GM23338 (cell line): ENCODE measurements around the gene TUBA1C. TPM values are rescaled to one million over a fixed set of nuclear protein-coding genes. Genes with fewer than 3 reads are reported as not detected.

ENCODE experiments used
- ATAC-seq: fragments of 200-7000 bp; cut with Tn5 transposase; 3 replicates; pipeline ENCODE4 v1.9.1; 2020
- DNase-seq: peaks from one replicate; pipeline ENCODE4 v3.0.0-alpha.2; 2015; ENCODE audit warnings: low spot score
- H2AFZ ChIP-seq: fragments of 200-600 bp; sonication (generic); 2 replicates; pipeline ENCODE4 v1.8.0; 2016; ENCODE audit warnings: antibody characterized with exemption, mild to moderate bottlenecking, moderate library complexity
- H3F3A ChIP-seq: fragments of 200-600 bp; sonication (generic); replicated peaks from 2 replicates; pipeline ENCODE4 v1.8.0; 2017; ENCODE audit warnings: antibody characterized with exemption, mixed run types, low read depth
- H3K27ac ChIP-seq: fragments of 200-600 bp; sonication (generic); 2 replicates; pipeline ENCODE4 v1.6.1; 2016; ENCODE audit warnings: low read depth
- H3K27me3 ChIP-seq: fragments of 200-600 bp; sonication (generic); 2 replicates; pipeline ENCODE4 v1.8.0; 2016; ENCODE audit warnings: mild to moderate bottlenecking, mixed run types, moderate library complexity; ENCODE audit not compliant: insufficient read depth
- H3K36me3 ChIP-seq: fragments of 200-600 bp; sonication (generic); 2 replicates; pipeline ENCODE4 v1.8.0; 2016; ENCODE audit warnings: mild to moderate bottlenecking; ENCODE audit not compliant: insufficient read depth
- H3K4me1 ChIP-seq: fragments of 200-600 bp; sonication (generic); 2 replicates; pipeline ENCODE4 v1.8.0; 2016; ENCODE audit warnings: mild to moderate bottlenecking, moderate library complexity; ENCODE audit not compliant: insufficient read depth
- H3K4me2 ChIP-seq: fragments of 200-600 bp; sonication (generic); 2 replicates; pipeline ENCODE4 v1.7.1; 2017; ENCODE audit warnings: mixed run types
- H3K4me3 ChIP-seq: fragments of 200-600 bp; sonication (generic); 2 replicates; pipeline ENCODE4 v1.6.1; 2016; ENCODE audit warnings: mixed run types
- H3K79me2 ChIP-seq: fragments of 200-600 bp; sonication (generic); replicated peaks from 2 replicates; pipeline ENCODE4 v1.8.0; 2017; ENCODE audit warnings: mild to moderate bottlenecking; ENCODE audit not compliant: insufficient read depth
- H3K9me2 ChIP-seq: fragments of 200-600 bp; sonication (generic); 2 replicates; pipeline ENCODE4 v1.8.0; 2017; ENCODE audit not compliant: insufficient read depth
- H4K20me1 ChIP-seq: fragments of 200-600 bp; sonication (generic); replicated peaks from 2 replicates; pipeline ENCODE4 v1.8.0; 2017; ENCODE audit warnings: mild to moderate bottlenecking; ENCODE audit not compliant: insufficient read depth
- H3K27ac Mint-ChIP-seq: 2 replicates; pipeline ENCODE4 v1.8.0; 2020; ENCODE audit warnings: inconsistent platforms, mild to moderate bottlenecking, moderate library complexity, mixed read lengths
- H3K27me3 Mint-ChIP-seq: 3 replicates; pipeline ENCODE4 v1.8.0; 2022; ENCODE audit warnings: low read depth, mild to moderate bottlenecking, moderate library complexity, mixed read lengths, inconsistent platforms; ENCODE audit not compliant: insufficient read depth, poor library complexity
- H3K36me3 Mint-ChIP-seq: 3 replicates; pipeline ENCODE4 v1.8.0; 2021; ENCODE audit warnings: low read depth, mild to moderate bottlenecking, inconsistent platforms, moderate library complexity, mixed read lengths
- H3K4me1 Mint-ChIP-seq: 3 replicates; pipeline ENCODE4 v1.8.0; 2020; ENCODE audit warnings: mild to moderate bottlenecking, inconsistent platforms, mixed read lengths
- H3K4me3 Mint-ChIP-seq: 3 replicates; pipeline ENCODE4 v1.8.0; 2021; ENCODE audit warnings: moderate library complexity, mild to moderate bottlenecking, inconsistent platforms, mixed read lengths
- H3K9me3 Mint-ChIP-seq: 3 replicates; pipeline ENCODE4 v1.8.0; 2020; ENCODE audit warnings: moderate library complexity, mild to moderate bottlenecking, inconsistent platforms, mixed read lengths
- CREB1 ChIP-seq: fragments of 250-450 bp; sonication (Bioruptor Pico); IDR thresholded peaks from 2 replicates; pipeline ENCODE4 v1.5.0; 2020; ENCODE audit warnings: low read depth, mild to moderate bottlenecking, moderate library complexity
- EZH2 ChIP-seq: fragments of 200-600 bp; sonication (generic); IDR thresholded peaks from one replicate; pipeline ENCODE4 v1.8.0; 2017; ENCODE audit warnings: antibody characterized with exemption, mild to moderate bottlenecking, low read depth; ENCODE audit not compliant: unreplicated experiment
- EZH2phosphoT487 ChIP-seq: fragments of 200-600 bp; sonication (generic); IDR thresholded peaks from one replicate; pipeline ENCODE4 v1.8.1; 2018; ENCODE audit warnings: antibody characterized with exemption; ENCODE audit not compliant: unreplicated experiment
- JUNB ChIP-seq: IDR thresholded peaks from one replicate; pipeline ENCODE4 v1.6.1; 2016; ENCODE audit warnings: antibody characterized with exemption; ENCODE audit not compliant: unreplicated experiment
- NANOG ChIP-seq: IDR thresholded peaks from 2 replicates; pipeline ENCODE4 v1.6.1; 2016; ENCODE audit warnings: antibody characterized with exemption, borderline replicate concordance
- POLR2AphosphoS5 ChIP-seq: IDR thresholded peaks from 2 replicates; pipeline ENCODE4 v1.6.1; 2016; ENCODE audit warnings: antibody characterized with exemption, low read depth
- REST ChIP-seq: IDR thresholded peaks from one replicate; pipeline ENCODE4 v1.6.1; 2018; ENCODE audit warnings: antibody characterized with exemption; ENCODE audit not compliant: unreplicated experiment
- STAT1 ChIP-seq: IDR thresholded peaks from one replicate; pipeline ENCODE4 v1.6.1; 2016; ENCODE audit warnings: antibody characterized with exemption; ENCODE audit not compliant: unreplicated experiment
- ZNF114 ChIP-seq: fragments of 250-450 bp; sonication (Bioruptor Pico); IDR thresholded peaks from 2 replicates; pipeline ENCODE4 v1.5.0; 2020; ENCODE audit warnings: mild to moderate bottlenecking, moderate library complexity
- ZNF331 ChIP-seq: fragments of 250-450 bp; sonication (Bioruptor Pico); IDR thresholded peaks from 2 replicates; pipeline ENCODE4 v1.5.0; 2020; ENCODE audit warnings: low read depth, mild to moderate bottlenecking, moderate library complexity
- ZNF462 ChIP-seq: fragments of 250-450 bp; sonication (Bioruptor Pico); IDR thresholded peaks from 2 replicates; pipeline ENCODE4 v1.5.0; 2020; ENCODE audit warnings: mild to moderate bottlenecking, moderate library complexity
- polyA plus RNA-seq: library from polyadenylated mRNA; unstranded; fragments of >200 nt; fragmentation: Nextera tagmentation; extraction: Ambion mirVana; gene quantifications from 2 replicates; pipeline ENCODE4 v1.2.1, GENCODE V29; 2016
- total RNA-seq: library from RNA; depleted of rRNA; stranded (reverse); fragments of >200 nt; shearing (Covaris generic); gene quantifications from 2 replicates; pipeline ENCODE4 v1.2.3, GENCODE V29; 2014
- TF ChIP-seq, protein P1 (sequence below), 2 experiments: fragments of 200-600 bp in 1 of 2; sonication (generic) in 1 of 2; conservative IDR thresholded peaks; 2 replicates each; pipeline versions ENCODE4 v1.5.1 to v1.6.1; 2016 to 2017; ENCODE audit warnings: antibody characterized with exemption in 2 of 2, low read depth in 2 of 2, mild to moderate bottlenecking in 2 of 2, moderate library complexity in 1 of 2

The TUBA1C gene
- total and polyA plus RNA-seq, 2 experiments from 2014 or later, result 191 to 728 TPM

DNA sequence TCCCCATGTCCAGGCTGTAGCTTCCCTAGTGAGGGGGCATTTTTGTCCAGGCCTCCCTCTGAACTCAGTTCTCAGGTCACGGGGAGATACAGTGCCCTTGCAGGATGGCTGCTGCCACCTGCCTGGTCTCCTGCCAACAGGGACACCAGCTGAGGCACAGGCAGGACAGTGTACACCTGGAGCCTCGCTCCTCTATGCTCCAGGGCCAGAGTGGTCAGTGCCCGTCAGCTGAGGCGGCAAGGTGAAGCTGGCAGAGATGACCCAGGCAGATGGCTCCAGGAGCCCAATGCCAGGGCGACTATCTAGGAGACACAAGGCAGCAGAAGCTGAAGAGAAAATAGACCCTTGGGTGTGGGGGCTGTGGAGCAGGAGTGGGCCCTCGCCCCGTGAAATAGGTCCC is 12.6 kb downstream of the TUBA1C start:
- Mint-ChIP-seq H3K9me3 (no peaks in the 10 kb centered on the region; the same call in 2 of the 3 replicates), H3K4me3 (no peak overlapping the region), H3K27ac (no peak overlapping the region), H3K4me1 (peaks cover 16% of the 10 kb centered on the region), H3K27me3 (peaks cover 11% of the 10 kb centered on the region), H3K36me3 (peaks cover 15% of the 10 kb centered on the region)
- Histone ChIP-seq H3K9me2 (no peaks in the 10 kb centered on the region), H3K4me2 (no peak overlapping the region), H3K27me3 (no peaks in the 10 kb centered on the region), H4K20me1 (no peaks in the 10 kb centered on the region; the same call in 1 of the 2 replicates), H3K79me2 (no peaks in the 10 kb centered on the region), H3K27ac (no peak overlapping the region), H3K4me3 (no peak overlapping the region), H3F3A (peaks cover 16% of the 10 kb centered on the region; the same call in 1 of the 2 replicates), H3K4me1 (peaks cover 4% of the 10 kb centered on the region; the same call in 1 of the 2 replicates), H3K36me3 (peaks cover 10% of the 10 kb centered on the region; the same call in 1 of the 2 replicates), H2AFZ (no peak overlapping the region)
- no peak for DNase-seq
- ATAC-seq, result no peak
- TF ChIP-seq CREB1 (CRISPR knock-in tag), result no peak
- no peak for TF ChIP-seq NANOG
- TF ChIP-seq JUNB, result no peak
- no peak for TF ChIP-seq ZNF331 (CRISPR knock-in tag)
- no peak for TF ChIP-seq EZH2phosphoT487
- no peak for TF ChIP-seq ZNF114
- TF ChIP-seq, protein P1, sequence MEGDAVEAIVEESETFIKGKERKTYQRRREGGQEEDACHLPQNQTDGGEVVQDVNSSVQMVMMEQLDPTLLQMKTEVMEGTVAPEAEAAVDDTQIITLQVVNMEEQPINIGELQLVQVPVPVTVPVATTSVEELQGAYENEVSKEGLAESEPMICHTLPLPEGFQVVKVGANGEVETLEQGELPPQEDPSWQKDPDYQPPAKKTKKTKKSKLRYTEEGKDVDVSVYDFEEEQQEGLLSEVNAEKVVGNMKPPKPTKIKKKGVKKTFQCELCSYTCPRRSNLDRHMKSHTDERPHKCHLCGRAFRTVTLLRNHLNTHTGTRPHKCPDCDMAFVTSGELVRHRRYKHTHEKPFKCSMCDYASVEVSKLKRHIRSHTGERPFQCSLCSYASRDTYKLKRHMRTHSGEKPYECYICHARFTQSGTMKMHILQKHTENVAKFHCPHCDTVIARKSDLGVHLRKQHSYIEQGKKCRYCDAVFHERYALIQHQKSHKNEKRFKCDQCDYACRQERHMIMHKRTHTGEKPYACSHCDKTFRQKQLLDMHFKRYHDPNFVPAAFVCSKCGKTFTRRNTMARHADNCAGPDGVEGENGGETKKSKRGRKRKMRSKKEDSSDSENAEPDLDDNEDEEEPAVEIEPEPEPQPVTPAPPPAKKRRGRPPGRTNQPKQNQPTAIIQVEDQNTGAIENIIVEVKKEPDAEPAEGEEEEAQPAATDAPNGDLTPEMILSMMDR (conservative IDR thresholded peaks at IDR 0.05; ENCODE audit: low read depth in 2 of 2), result no peak
- no peak for TF ChIP-seq POLR2AphosphoS5
- no peak for TF ChIP-seq STAT1
- TF ChIP-seq EZH2, result no peak
- no peak for TF ChIP-seq ZNF462 (CRISPR knock-in tag)
- TF ChIP-seq REST, result no peak
